ENCODE data around the gene CDC37.

GRCh38 chr19:10407096-10407495 is 3.8 kb upstream of the CDC37 start:
- no peak for TF ChIP-seq CTCF (IDR thresholded peaks at IDR 0.05)
- TF ChIP-seq POLR2A (IDR thresholded peaks at IDR 0.05): no peak

Data from adrenal gland (tissue), 5 donors.